GM19468 (cell line): ENCODE measurements around the gene LILRB5.
"Not testable (repeated sequence)": the region's sequence is repeated elsewhere in the genome, so short reads cannot be mapped to it uniquely, and the experiment has no call there.

ENCODE experiments used
- ATAC-seq: cut with Tn5 transposase; IDR thresholded peaks from one replicate; pipeline ENCODE4 v1.9.1; 2021; ENCODE audit warnings: mild to moderate bottlenecking, moderate library complexity, moderate number of reproducible peaks; ENCODE audit not compliant: unreplicated experiment; ENCODE audit errors: extremely low read depth

The LILRB5 gene

DNA sequence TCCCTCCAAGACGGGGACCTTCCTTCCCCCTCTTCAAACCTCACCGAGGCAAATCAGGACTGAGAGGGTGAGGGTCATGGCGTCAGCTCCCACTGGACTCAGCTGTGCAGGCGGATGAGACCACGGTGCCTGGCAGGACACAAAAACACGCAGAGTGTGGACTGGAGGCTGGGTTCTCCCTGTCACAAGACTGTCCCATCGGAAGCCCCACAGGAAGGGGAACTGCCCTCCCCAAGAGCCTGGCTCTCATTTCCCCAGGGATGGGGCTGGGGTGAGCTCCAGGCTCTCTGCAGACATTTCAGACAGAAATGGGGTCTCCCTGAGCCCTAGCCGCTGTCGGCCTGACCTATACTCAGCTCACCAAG lies at the start of gene LILRB5:
Gene LILRB5 (minus strand): TSS at position 158 of the 365 bp plus-strand sequence. CDS start 80 bp downstream, at position 78.
- no peak for ATAC-seq

DNA sequence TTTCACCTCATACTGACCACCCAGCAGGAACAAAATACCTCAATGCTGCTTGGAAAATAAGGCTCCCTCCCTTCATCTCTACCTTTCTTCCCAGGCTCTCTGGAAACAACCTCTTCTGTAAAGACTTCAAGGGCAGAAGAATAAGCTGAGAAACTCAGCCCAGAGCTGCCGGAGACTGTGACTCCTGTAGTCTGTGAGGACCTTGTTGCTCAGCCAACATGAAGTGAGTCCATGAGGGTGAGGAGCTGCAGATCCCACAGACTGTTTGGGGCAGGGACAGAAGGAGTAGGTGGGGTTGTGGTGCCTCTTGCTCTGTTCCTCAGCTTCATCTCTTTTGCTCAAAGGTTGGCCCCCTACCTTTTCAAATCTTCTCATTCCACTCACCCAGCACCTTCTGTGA lies 48.1 kb upstream of the LILRB5 start:
- ATAC-seq: no peak

- ATAC-seq: no peak
Observed at GRCh38 chr19:54302257-54302656, 45.2 kb upstream of the LILRB5 start.

- no peak for ATAC-seq
Observed at GRCh38 chr19:54299515-54299914, 42.4 kb upstream of the LILRB5 start.

DNA sequence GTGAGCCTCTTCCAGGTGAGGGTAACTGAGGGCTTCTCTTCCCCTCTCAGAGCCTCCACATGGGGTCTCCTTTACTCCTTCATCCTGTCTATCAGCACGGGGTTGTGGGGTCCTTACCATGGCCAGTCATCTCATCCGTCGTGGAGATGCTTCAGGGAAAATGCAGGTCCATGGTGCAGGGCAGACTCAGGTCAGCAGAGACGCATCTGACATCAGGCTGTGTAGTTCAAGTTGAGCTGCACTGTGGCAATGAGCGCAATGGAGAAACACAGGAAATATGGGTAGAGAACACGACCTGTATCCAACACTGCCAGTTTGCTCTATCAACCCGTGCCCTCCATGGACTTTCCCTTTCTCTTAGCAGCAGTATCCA lies 42.0 kb upstream of the LILRB5 start:
- no peak for ATAC-seq

DNA sequence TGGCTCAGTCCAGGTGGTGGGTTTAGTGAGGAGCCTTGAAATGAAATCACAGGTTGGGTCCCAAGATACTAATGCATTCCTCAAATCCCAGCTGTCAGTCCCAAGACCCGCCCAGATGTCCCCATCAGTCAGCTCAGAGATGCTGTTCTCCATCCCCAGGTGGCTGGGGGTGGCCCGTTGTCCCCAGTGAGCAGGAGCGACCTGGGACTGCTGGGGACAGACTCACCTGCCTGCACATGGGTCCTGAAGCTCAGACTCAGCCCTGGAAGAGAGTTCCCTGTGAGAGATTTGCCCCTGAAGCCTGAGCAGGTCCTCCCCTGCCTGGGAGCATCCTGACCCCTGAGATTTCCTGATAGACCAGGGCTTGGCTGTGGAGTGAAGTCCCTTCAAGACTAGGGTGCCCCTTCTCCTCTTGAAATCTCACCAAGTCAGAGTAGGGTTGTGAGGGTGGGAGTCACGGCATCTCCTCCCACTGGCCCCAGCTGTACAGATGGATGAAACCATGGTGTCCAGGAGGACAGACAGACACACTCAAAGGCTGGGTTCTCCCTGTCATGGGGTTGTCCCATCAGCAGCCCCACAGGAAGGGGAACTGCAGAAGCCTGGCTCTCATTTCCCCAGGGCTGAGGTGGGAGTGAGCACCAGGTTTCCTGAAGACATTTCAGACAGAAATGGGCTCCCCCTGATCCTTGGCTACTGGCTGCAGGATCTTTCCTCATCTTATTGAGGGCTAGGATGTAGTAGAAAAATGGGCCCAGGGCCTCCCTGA lies 41.5 kb upstream of the LILRB5 start:
- no peak for ATAC-seq

DNA sequence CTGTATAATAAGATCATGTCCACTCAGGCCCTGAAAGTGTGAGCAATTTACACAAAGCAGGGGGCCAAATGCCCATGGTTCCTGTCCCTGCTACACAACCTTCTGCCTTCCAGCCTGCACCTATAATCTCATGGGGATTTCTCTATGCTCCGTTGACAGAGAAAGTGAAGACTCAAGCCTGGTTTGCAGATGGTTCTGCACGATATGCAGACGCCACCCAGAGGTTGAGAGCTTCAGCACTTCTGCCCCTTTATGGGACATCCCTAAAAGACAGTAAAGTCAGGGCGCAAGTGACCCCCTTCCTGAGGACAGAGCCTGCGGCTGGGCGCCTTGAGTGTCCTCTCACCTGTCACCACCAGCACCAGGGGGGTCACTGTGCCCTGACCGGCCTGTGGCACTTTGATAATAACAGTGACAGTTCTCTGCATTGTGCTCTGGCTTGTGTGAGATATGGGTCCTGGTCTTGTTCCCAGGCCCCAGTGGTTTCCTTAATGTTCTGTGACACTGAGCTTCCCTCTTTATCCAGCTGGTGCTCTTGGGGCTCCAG lies 40.8 kb upstream of the LILRB5 start:
- no peak for ATAC-seq

GRCh38 chr19:54294539-54294938 lies 37.5 kb upstream of the LILRB5 start:
- ATAC-seq: no peak

DNA sequence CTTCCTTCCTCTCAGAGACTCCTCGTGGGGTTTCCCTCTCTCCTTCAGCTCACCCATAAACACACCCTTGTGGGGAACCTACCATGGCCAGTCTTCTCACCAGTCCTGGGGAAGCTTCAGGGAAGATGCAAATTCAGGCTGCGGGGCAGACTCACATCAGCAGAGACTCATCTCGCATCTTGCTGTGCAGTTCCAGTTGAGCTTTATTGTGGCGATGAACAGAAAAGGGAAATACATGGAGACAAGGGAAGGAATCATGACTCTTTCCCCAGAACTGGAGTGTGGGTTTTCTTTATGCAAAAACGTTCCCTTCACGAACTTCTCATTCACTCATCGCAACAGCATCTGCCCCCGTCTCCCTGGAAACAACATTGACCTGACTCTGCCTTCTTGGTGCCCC lies 32.1 kb upstream of the LILRB5 start:
- not testable (repeated sequence) for ATAC-seq

- no peak for ATAC-seq
Observed at GRCh38 chr19:54287456-54287855, 30.4 kb upstream of the LILRB5 start.

DNA sequence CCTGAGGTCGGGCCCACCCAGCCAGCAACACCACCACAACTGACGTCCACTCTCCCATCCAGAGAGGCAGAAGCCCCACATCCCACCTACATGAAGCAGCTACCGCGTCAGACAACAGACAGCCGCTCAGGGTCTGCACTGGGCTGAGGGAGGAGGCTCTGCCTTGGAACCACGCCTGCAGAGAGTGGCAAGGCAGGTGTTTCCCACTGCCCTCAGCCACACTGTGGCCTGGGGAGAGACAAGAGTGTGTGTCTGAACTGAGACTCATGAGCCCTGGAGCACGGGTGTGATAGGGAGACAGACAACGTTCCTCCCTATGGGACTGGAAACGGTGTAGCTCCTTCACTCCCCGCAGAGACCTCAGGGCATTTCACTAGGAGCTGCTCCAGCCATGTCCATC lies 29.2 kb upstream of the LILRB5 start:
- not testable (repeated sequence) for ATAC-seq

GRCh38 chr19:54285427-54286056 lies 28.5 kb upstream of the LILRB5 start:
- ATAC-seq: not testable (repeated sequence)

GRCh38 chr19:54282686-54283470 lies 25.8 kb upstream of the LILRB5 start:
- no peak for ATAC-seq

DNA sequence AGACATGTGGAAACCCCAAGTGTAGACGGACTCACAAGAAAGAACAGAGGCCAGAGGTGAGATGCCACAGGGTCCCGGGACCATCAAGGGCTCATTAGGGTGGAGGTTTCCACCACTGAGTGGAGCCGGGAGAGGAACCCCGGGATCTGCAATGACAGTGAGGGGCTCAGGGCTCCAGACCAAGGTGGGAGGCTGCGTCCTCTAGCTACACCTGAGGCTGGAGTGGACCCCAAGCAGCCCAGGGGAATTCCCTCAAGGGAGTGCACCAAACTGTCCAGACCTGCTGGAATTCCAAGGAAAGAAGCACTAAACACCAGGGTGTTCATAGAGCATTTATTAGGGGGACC lies 24.6 kb upstream of the LILRB5 start:
- ATAC-seq: not testable (repeated sequence)

DNA sequence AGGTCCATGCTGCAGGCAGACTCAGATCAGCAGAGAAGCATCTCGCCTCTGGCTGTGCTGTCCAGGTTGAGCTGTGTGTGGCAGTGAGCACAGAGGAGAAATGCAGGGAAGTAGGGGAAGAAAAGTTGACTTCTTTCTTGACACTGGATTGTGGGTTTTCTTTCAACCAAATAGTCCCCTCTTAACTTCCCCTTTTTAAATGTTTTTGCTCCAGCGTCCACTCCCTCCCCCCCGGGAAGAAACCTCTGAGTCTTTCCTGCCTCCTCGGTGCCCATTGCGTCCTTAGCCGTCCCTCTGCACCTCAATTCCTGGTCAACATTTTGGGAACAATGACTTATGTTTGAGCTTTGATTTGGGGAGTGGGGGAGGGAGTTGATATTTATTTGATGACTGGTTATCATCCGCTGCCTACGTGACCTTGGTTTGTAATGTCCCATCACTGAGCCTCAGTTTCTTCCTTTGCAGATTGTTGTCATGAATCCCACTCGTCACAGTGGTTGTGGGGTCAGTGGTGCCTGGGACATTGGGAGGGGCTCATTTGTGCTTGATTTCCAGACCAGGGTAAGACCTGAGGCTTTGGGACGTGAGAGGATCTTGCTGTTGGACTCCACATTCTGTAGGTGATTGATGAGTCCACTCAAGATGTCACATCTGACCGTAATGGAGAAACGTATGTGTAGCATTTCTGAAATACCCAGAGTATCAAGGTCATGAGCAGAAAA lies 24.1 kb upstream of the LILRB5 start, which contains the start of gene LILRB2:
Gene LILRB2 (minus strand): TSS at position 104 of the 722 bp plus-strand sequence. CDS start 614 bp downstream, outside the sequence.
- ATAC-seq: no peak

GRCh38 chr19:54280441-54280840 lies 23.4 kb upstream of the LILRB5 start:
- not testable (repeated sequence) for ATAC-seq

DNA sequence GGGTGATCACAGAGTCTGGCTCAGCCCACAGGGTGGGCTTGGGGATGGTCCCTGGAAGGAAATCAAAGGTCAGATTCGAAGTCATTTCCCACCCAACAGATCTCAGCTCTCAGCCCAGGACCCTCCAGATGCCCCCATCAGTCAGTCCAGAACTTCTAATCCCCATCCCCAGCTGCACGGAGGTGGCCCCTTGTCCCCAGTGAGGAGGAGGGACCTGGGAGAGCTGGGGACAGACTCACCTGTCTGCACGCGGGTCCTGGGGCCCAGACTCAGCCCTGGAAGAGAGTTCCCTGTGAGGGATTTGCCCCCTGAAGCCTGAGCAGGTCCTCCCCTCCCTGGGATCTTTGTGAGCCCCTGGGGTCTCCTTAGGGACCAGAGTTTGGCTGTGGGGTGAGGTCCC lies 23.0 kb upstream of the LILRB5 start:
- not testable (repeated sequence) for ATAC-seq

DNA sequence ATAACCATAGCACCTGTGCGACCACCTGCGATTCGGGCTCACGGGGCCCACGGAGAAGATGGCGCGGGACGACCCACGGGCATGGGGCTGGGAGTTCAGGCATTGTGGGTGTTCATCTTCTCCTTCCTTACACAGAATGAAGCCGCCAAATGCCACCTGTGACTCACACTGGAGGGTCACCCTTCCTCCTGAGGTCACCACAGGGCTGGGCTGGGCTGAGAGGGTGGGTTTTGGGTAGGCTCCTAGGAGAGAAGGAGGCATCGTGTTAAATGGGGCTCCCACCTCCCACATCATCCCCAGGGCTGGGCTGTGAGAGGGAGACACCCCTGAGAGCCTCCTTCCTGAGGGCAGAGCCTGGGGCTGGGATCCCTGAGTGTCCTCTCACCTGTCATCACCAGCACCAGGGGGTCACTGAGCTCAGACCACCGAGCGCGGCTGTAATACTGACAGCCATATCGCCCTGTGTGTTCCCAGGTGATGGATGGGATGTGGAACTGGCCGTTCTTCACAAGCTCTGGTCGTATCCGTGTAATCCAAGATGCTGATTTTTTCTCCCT lies 22.4 kb upstream of the LILRB5 start:
- no peak for ATAC-seq

DNA sequence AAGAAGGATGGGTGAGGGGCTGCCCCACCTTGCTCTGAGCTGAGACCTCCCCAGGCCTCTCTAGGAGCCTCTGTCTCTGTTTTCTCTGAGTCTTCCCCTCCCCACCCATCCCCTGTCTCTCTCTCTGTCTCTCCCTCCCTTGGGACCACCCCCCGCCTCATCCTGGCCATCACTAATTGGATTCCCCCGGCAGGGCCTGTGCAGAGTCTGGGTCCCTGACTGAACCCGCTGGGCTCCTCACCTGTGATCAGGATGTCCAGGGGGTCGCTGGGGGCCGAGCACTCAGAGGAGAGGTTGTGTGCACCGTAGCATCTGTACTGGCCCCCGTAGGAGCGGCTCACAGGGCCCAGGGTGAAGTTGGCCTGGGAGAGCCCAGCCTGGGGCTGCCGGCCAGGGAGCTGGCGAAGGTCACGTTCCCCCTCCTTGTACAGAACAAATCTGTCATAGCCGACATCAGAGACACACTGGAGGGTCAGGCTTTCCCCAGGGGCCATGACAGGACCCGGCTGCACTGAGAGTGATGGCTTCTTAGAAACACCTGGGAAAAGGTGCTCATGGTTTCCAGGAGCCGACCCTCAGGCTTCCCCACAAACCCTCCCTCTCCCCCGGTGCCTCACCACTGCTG lies 21.6 kb upstream of the LILRB5 start:
- not testable (repeated sequence) for ATAC-seq
